Fibroblast of the aortic adventitia (primary cell): Measurements from ENCODE around the gene RTP2. TPM values are rescaled to one million over a fixed set of nuclear protein-coding genes. Genes with fewer than 3 reads are reported as not detected.

Experiments used
- DNase-seq: peaks from one replicate; pipeline ENCODE4 v3.0.0-alpha.2; 2010; ENCODE audit warnings: low read depth
- H3K4me3 ChIP-seq: 2 replicates; pipeline ENCODE4 v1.5.1; 2011; ENCODE audit warnings: low read depth, mild to moderate bottlenecking, control low read depth, low read length, moderate library complexity
- total RNA-seq: library from RNA; depleted of rRNA; stranded (reverse); fragments of >200 nt; gene quantifications from 2 replicates; pipeline ENCODE4 v1.2.3, GENCODE V29; 2012; ENCODE audit warnings: low replicate concordance
- TF ChIP-seq, protein P1 (sequence below): IDR thresholded peaks from 2 replicates; pipeline ENCODE4 v1.5.1; 2011; ENCODE audit warnings: mild to moderate bottlenecking, low read length, control low read depth, inconsistent platforms; ENCODE audit not compliant: insufficient read depth

RTP2 gene
- total RNA-seq, 1 donor, result not detected

DNA sequence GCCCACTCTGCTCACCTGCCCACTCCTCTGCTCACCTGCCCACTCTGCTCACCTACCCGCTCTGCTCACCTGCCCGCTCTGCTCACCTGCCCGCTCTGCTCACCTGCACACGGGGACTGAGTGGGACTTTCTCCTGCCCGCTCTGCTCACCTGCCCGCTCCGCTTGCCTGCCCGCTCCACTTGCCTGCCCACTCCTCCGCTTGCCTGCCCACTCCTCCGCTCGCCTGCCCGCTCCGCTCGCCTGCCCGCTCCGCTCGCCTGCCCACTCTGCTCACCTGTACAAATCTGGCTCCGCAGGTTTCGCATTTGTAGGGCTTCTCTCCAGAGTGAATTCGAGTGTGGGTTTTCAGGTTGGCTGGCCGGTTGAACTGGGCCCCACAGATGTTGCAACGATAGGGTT lies 22.9 kb upstream of the RTP2 start:
- no peak for DNase-seq
- TF ChIP-seq, protein P1, sequence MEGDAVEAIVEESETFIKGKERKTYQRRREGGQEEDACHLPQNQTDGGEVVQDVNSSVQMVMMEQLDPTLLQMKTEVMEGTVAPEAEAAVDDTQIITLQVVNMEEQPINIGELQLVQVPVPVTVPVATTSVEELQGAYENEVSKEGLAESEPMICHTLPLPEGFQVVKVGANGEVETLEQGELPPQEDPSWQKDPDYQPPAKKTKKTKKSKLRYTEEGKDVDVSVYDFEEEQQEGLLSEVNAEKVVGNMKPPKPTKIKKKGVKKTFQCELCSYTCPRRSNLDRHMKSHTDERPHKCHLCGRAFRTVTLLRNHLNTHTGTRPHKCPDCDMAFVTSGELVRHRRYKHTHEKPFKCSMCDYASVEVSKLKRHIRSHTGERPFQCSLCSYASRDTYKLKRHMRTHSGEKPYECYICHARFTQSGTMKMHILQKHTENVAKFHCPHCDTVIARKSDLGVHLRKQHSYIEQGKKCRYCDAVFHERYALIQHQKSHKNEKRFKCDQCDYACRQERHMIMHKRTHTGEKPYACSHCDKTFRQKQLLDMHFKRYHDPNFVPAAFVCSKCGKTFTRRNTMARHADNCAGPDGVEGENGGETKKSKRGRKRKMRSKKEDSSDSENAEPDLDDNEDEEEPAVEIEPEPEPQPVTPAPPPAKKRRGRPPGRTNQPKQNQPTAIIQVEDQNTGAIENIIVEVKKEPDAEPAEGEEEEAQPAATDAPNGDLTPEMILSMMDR, result no peak
- H3K4me3 ChIP-seq, result no peak overlapping the region

DNA sequence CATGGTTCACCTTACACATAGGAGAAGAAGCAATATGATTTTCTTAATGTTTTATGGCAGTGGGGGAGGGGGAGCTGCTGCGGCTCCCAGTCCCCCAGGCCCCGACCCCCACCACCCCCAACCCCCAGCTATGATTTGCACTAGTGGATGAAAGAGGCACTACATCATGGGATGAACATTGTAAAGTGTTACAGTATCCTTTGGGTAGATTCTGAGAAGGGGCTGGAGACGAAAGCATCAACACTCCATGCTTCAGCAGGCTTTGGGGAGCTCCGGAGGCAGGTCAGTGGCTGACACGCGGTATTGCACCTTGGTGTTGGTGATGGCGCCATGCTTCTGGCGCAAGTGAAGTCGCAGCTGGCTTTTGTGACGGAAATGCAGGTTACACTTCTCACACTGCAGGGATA lies 19.9 kb upstream of the RTP2 start:
- TF ChIP-seq, protein P1, result no peak
- no peak overlapping the region for H3K4me3 ChIP-seq
- DNase-seq, result no peak

DNA sequence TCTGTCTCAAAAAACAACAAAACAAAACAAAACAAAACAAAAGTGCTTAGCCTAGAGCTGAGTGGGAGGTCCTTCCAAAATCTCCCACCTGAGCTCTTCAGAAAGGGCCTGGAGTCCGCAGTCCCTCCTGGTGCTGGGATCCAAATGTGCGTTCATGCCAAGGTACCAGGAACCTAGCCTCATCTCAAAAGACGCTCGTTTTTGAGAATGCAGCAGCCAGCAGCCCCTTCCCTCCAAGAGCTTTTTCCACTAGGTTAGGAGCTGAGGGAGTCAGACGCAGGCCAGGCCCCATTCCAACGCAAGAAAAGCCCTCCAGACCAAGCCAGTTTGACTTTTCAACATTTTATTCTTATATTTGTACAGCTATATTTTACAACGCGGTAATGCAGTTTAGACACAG lies 18.7 kb upstream of the RTP2 start:
- TF ChIP-seq, protein P1, result no peak
- H3K4me3 ChIP-seq, result no peak overlapping the region

DNA sequence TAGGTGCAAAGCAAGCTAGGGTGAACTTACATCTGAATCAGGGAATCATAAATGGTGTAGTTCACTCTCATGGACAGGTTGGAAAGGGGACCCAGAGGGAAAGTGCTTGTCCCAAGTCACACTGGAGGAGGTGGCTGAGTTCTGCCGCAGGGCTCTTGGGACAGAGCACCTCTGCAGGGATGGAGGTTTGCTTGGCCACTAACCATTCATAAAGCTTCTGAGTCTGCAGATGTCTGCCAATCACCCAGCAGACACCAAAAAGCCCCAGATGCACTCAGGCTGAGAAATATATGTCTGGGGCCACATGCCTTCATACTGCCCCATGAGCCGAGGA lies 17.9 kb upstream of the RTP2 start:
- DNase-seq, result no peak
- H3K4me3 ChIP-seq, result no peak overlapping the region
- TF ChIP-seq, protein P1, result no peak

More for the DNA sequence above, 18.7 kb upstream of the RTP2 start:
- DNase-seq, result no peak

DNA sequence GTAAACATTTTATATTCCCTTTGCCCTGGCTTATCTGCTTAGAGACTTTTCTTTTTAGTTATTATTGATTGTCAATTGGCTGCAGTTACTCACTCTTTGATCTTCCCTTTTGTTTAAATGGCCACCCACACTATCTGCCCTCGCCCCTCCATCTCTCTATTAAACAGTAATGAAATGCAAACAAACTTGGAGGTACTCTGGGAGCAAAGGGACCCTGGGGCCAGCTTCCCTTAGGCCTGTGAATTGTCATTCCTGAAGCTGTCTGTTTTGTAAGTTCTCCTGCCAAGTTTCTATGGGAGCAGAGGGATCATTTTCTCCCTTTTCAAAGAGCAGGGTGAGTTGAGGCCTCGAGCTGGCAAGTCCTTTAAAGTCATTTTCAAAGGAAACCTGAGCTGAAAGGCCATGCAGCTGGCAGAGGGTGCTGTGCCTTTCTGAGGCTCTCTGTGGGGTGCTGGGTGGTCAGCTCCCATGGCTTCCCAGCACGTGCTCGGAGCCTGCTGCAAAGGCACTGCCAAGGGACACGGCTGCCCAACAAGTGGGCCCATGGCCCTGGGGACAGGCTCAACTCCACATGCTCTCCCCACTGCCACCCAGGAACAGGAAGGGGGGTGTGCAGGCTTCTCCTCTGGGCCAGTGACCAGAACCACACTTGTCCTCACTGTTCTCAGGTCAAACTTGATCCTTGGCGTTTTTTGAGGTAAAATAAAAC lies 17.4 kb upstream of the RTP2 start:
- DNase-seq, result no peak
- TF ChIP-seq, protein P1, result no peak
- H3K4me3 ChIP-seq, result no peak overlapping the region

DNA sequence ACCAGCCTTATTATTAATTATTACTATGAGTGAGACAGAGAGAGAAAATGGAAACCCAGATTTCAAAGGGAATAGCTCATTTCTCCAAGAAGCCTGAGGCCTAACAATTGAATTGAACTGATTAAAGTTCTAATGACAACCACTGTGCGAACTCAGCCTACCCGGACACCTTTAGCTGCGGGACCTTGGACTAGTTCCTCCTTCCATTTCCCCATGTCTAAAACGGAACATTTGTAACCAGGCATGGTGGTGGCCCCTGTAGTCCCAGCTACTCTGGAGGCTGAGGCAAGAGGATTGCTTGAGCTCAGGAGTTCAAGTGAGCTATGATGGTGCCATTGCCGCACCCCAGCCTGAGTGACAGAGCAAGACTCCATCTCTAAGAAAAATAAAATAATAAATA lies 16.4 kb upstream of the RTP2 start:
- DNase-seq, result no peak
- H3K4me3 ChIP-seq, result no peak overlapping the region
- TF ChIP-seq, protein P1, result no peak

DNA sequence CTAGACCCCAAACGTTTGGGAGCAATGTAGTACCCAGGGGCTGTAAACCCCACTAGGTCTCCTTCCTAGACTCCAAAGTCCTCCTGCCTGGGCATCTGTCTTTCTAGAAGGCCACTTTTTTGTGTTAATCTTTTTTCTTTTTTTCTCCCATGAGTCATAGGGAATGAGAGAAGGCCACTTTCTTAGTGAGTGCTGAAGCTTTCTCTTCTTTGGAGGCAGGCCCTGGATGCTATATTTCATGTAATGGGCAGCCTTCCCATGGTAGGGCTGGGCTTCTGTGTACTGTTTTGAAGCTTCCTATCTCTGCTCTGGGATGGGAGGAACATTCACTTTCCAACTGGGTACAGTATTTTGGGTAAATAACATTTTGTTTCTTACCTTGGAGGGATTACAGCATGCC lies 15.2 kb upstream of the RTP2 start:
- TF ChIP-seq, protein P1, result no peak
- H3K4me3 ChIP-seq, result no peak overlapping the region
- DNase-seq, result peak; percentile 57
